ENCODE results near the gene CBLB. TPM values are rescaled to one million over a fixed set of nuclear protein-coding genes. Genes with fewer than 3 reads are reported as not detected.

CBLB gene
- total and polyA plus RNA-seq, 9 donors: 14.8 to 133 (median 40.5) TPM

GRCh38 chr3:105826778-105827634, 41.8 kb downstream of the CBLB start:
- intact Hi-C loops (cut with DNase I): no loop called here
- Histone ChIP-seq H3K4me3 (no peak overlapping the region), H3K9me3 (no peaks in the 10 kb centered on the region), H3K27me3 (no peaks in the 10 kb centered on the region), H3K36me3 (no peaks in the 10 kb centered on the region), H3K27ac (no peak overlapping the region), H3K4me1 (ENCODE audit: insufficient read depth) (peaks cover 6% of the 10 kb centered on the region)
- no peak for DNase-seq
- 87 to 91% (median 90%) methylated on average over 6 of the region's 6 CpGs for WGBS, 3 donors
- TF ChIP-seq EP300 (IDR thresholded peaks at IDR 0.05) (no peak), CTCF (IDR thresholded peaks at IDR 0.05) (no peak), POLR2A (IDR thresholded peaks at IDR 0.05) (no peak)

- Histone ChIP-seq H3K4me1 (ENCODE audit: insufficient read depth) (peaks cover 6% of the 10 kb centered on the region), H3K27me3 (no peaks in the 10 kb centered on the region), H3K9me3 (no peaks in the 10 kb centered on the region), H3K27ac (peak overlapping the region in 1 of 2 donors; percentile 60), H3K4me3 (no peak overlapping the region), H3K36me3 (no peaks in the 10 kb centered on the region)
- intact Hi-C loops (cut with DNase I): no loop called here
- no peak for TF ChIP-seq POLR2A (IDR thresholded peaks at IDR 0.05)
- TF ChIP-seq EP300 (IDR thresholded peaks at IDR 0.05): no peak
- no peak for TF ChIP-seq CTCF (IDR thresholded peaks at IDR 0.05)
- WGBS, 3 donors: 94 to 97% (median 96%) methylated on average over 2 of the region's 2 CpGs
- no peak for DNase-seq
These were observed 44.7 kb downstream of the CBLB start for GRCh38 chr3:105824129-105824528.

GRCh38 chr3:105823149-105823867, 45.5 kb downstream of the CBLB start:
- TF ChIP-seq EP300 (IDR thresholded peaks at IDR 0.05): no peak
- Histone ChIP-seq H3K27ac (peak overlapping the region; percentile 58 to 60), H3K36me3 (no peaks in the 10 kb centered on the region), H3K27me3 (no peaks in the 10 kb centered on the region), H3K4me3 (no peak overlapping the region), H3K9me3 (no peaks in the 10 kb centered on the region), H3K4me1 (ENCODE audit: insufficient read depth) (peaks cover 6% of the 10 kb centered on the region)
- intact Hi-C loops (cut with DNase I): no loop called here
- 22 to 41% (median 37%) methylated on average over 4 of the region's 4 CpGs for WGBS, 3 donors
- DNase-seq: peak in 1 of 5 donors; percentile 32

GRCh38 chr3:105822171-105823123, 46.4 kb downstream of the CBLB start:
- no peaks in the 10 kb centered on the region for H3K9me3 ChIP-seq
- H3K27me3 ChIP-seq: no peaks in the 10 kb centered on the region
- peak overlapping the region in 1 of 2 donors; percentile 60 for H3K27ac ChIP-seq
- TF ChIP-seq EP300 (IDR thresholded peaks at IDR 0.05) (no peak), CTCF (IDR thresholded peaks at IDR 0.05) (no peak), POLR2A (IDR thresholded peaks at IDR 0.05) (no peak)
- no peak for DNase-seq
- no peak overlapping the region for H3K4me3 ChIP-seq
- H3K36me3 ChIP-seq: no peaks in the 10 kb centered on the region
- WGBS, 3 donors: 48 to 70% (median 52%) methylated on average over 3 of the region's 3 CpGs
- H3K4me1 ChIP-seq (ENCODE audit: insufficient read depth): peaks cover 6% of the 10 kb centered on the region
- intact Hi-C loops (cut with DNase I): no loop called here

Measured in ovary (tissue), 9 donors.